ENCODE measurements around the gene PPP1R15B.
A peak's percentile ranks its signal among the peaks of the same experiment; 100 is the strongest.

The PPP1R15B gene

GRCh38 chr1:204419064-204419403, 7.4 kb upstream of the PPP1R15B start:
- DNase-seq, result no peak

- no peak for DNase-seq
These were observed 6.8 kb upstream of the PPP1R15B start for GRCh38 chr1:204418174-204419063.

- peak; percentile 38 for DNase-seq
These were observed 5.7 kb upstream of the PPP1R15B start for GRCh38 chr1:204417074-204417997.

DNA sequence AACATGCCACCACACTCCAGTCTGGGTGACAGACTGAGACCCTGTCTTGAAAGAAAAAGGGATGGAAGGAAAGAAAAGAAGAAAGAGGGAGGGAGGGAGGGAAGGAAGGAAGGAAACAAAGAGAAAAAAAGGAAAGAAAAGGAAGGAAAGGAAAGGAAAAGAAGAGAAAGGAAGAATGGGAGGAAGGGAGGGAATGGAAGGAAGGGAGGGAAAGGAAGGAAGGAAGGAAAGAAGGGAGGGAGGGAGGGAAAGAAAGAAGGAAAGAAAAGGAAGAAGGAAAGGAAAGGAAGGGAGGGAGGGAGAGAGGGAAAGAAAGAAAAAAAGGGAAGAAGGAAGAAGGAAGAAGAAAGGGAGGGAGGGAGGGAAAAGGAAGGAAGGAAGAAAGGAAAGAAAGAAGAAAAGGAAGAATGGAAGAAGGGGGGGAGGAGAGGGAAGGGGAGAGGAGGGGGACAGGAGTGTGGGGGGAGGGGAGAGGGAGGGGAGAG, 5.0 kb upstream of the PPP1R15B start:
- no peak for DNase-seq

DNA sequence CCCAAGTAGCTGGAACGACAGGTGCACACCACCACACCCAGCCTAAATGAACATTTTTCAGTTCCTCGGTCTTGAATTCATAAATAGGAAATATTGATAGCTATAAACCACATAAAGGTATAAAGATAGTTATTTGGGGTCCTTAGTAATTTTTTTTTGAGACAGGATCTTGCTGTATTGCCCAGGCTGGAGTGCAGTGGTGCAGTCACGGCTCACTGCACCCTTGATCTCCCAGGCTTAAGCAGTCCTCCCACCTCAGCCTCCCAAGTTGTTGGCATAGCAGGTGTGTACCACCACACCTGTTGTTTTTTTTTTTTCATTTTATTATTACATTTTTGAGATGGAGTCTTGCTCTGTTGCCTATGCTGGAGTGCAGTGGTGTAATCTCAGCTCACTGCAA, 3.7 kb upstream of the PPP1R15B start:
- no peak for DNase-seq

- no peak for DNase-seq
These were observed 2.4 kb upstream of the PPP1R15B start for GRCh38 chr1:204414016-204414415.

GRCh38 chr1:204413170-204413535, 1.5 kb upstream of the PPP1R15B start:
- no peak for DNase-seq

DNA sequence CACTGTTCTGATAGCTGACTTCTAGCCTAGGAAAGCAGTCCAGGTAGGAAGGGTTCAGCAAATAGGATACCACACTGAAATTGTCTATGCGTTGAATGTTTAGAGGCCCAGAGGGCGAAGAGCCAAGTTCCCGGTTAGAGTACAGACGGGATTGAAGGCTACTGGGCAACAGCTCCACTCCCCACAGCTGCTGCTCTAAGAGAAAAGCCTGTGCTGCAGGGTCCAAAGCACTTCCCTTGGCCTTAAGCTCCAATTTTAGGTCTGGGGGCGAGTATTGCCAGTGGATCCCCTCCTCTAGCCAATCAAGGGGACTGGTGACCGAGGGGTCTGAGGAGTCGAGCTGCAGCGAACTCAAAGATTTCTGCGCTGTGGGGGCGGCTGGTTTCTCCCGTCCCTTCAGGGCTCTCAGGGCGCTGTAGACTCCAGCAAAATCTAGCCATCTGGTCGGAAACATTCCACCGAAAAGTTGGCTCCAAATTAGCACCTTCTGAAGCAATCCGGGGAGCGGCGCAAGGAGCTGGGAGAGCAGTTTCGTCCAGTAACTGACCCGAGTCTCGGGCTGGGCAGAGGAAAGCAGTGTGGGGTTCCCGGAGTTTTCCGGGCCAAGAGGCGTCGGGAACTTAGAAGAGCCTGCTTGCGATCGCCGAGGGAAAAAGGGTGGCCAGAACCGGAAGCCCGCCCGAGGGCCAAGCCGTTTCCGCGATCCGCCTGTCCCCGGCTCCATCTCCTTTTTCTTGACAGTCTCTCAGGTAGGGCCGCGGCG, 748 bp downstream of the PPP1R15B start:
- no peak for DNase-seq

- DNase-seq, result no peak
These were observed 1.6 kb downstream of the PPP1R15B start for GRCh38 chr1:204409836-204410687.

DNA sequence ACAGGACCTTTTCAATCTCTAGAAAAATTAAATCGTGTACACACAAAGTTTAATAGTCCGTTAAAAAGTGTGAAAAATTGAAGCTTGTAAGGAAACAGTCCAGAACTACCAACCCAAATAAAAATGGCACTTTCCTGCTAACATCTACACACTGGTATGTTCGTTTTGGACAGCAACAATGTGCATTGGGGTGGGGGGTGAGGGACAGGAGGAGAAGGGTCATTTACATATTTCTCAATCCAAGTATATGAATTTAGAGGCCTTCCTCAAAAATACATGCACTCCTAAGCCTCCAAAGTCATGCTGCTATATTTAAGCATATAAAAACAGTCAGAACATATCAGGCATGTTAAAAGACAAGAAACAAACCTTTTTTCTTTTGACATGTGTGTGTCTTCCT, 2.5 kb downstream of the PPP1R15B start:
- DNase-seq, result no peak

GRCh38 chr1:204408602-204409001, 3.0 kb downstream of the PPP1R15B start:
- no peak for DNase-seq

- no peak for DNase-seq
These were observed 3.5 kb downstream of the PPP1R15B start for GRCh38 chr1:204408074-204408507.

- DNase-seq, result no peak
These were observed 4.2 kb downstream of the PPP1R15B start for GRCh38 chr1:204407295-204407971.

DNA sequence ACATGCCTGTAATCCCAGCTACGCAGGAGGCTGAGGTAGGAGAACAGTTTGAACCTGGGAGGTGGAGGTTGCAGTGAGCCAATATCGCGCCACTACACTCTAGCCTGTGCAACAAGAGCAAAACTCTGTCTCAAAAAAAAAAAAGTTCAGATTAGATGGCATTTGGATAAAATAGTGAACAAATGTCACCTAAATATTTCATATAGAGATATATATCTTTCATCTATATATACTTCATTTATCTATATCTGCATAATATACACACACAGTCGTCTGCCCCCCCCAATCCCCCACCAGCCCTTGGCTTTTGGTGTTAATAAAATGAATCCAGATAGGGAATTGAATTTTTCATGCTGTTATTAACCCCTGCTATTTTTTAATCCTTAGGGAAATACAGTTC, 5.0 kb downstream of the PPP1R15B start:
- no peak for DNase-seq

- no peak for DNase-seq
These were observed 5.6 kb downstream of the PPP1R15B start for GRCh38 chr1:204405988-204406387.

DNA sequence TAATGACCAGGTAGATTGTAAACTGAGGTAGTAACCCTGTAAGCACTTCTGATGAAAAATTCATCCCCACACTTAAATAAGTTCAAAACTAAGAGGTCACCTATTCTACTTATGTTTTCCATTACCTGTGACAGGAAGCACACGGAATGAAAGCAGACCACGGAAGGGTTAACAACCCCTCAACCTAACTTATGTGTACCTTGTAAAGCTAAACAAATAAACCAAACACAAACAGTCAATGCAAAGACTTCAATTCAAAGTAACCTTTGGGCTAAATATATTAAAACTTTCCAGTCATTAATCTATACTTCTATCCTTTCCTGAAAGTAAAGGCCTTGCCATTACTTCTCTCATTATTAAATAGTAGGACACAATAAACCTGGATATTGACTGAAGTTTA, 7.0 kb downstream of the PPP1R15B start:
- no peak for DNase-seq

- no peak for DNase-seq
These were observed 9.2 kb downstream of the PPP1R15B start for GRCh38 chr1:204402391-204402790.

DNA sequence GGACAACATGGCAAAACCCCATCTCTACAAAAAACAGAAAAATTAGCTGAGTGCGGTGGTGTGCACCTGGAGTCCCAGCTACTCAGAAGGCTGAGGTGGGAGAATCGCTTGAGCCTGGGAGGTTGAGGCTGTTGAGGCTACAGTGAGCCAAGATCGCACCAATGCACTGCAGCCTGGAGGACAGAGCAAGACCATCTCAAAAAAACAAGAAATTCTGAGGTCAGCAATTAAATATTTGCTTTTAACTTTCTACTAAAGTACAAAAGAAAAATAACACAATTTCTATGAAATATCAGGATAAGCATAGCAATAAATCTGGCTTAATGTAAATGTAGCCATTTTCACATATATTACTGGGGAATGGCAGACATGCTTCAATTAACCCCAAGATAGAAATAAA, 9.9 kb downstream of the PPP1R15B start:
- no peak for DNase-seq

- DNase-seq, result no peak
These were observed 10.6 kb downstream of the PPP1R15B start for GRCh38 chr1:204400882-204401510.

DNA sequence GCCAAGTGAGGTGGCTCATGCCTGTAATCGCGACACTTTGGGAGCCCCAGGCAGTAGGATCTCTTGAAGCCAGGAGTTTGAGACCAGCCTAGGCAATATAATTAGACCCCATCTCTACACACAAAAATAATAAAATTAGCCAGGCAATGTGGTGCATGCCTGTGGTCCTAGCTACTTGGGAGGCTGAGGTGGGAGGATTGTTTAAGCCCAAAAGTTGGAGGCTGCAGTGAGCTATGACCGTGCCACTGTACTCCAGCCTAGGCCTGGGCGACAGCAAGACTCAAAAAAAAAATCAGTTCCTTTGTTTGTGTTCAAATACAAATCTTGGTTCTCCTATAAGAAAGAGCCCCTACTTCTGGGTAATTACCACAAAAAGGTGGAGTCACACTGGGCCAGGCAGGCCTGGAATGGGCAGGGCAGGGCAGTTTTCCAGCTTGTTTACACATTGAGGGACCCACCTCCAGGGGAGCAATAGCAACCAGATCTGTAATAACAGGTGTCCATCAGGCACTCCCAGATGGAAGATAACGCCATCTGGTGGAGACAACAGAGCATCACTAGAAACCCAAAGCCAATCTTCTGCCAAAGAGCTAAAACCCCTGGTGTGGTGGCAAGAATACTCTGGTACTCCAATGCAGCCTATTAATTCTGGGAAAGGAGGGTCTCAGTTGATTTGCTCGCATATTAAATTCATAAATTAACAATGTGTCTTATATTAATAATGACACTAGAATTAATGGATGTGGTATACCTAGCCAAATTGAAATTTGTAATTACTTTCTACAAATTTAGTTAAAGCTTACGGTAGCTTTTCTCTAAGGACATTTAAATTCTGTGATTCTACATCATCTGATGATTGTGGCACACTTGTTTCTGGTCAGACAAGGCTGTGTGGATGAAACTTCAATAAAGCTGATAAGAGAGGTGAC, 13.2 kb downstream of the PPP1R15B start:
- DNase-seq, result peak; percentile 46

All from GDM1 (cell line).